HG03135 (cell line): ENCODE measurements around the gene STK36.

ENCODE experiments used
- ATAC-seq: cut with Tn5 transposase; IDR thresholded peaks from one replicate; pipeline ENCODE4 v1.9.1; 2021; ENCODE audit warnings: mild to moderate bottlenecking, moderate library complexity; ENCODE audit not compliant: unreplicated experiment

Gene STK36

GRCh38 chr2:218713922-218714321, 42.0 kb downstream of the STK36 start:
- ATAC-seq, result no peak

GRCh38 chr2:218716070-218716469, 44.2 kb downstream of the STK36 start:
- no peak for ATAC-seq

GRCh38 chr2:218717262-218717661, 45.4 kb downstream of the STK36 start:
- ATAC-seq, result no peak

GRCh38 chr2:218718058-218718457, 46.2 kb downstream of the STK36 start:
- ATAC-seq, result no peak

GRCh38 chr2:218719457-218719856, 47.6 kb downstream of the STK36 start:
- ATAC-seq, result no peak

- no peak for ATAC-seq
These were observed 48.5 kb downstream of the STK36 start for GRCh38 chr2:218720048-218721041.

- no peak for ATAC-seq
These were observed 49.6 kb downstream of the STK36 start for GRCh38 chr2:218721488-218721887.

- ATAC-seq, result no peak
These were observed 50.0 kb downstream of the STK36 start for GRCh38 chr2:218721934-218722333.

- no peak for ATAC-seq
These were observed 50.5 kb downstream of the STK36 start for GRCh38 chr2:218722419-218722818.

- no peak for ATAC-seq
These were observed 51.2 kb downstream of the STK36 start for GRCh38 chr2:218722876-218723785.

- ATAC-seq, result no peak
These were observed 54.2 kb downstream of the STK36 start for GRCh38 chr2:218726004-218726574.

- ATAC-seq, result no peak
These were observed 55.7 kb downstream of the STK36 start for GRCh38 chr2:218727502-218728165.

GRCh38 chr2:218729640-218730039, 57.8 kb downstream of the STK36 start:
- ATAC-seq, result no peak

- ATAC-seq, result no peak
These were observed 60.3 kb downstream of the STK36 start for GRCh38 chr2:218732052-218732760.

GRCh38 chr2:218732761-218733158, 60.9 kb downstream of the STK36 start:
- ATAC-seq, result no peak

- no peak for ATAC-seq
These were observed 61.5 kb downstream of the STK36 start for GRCh38 chr2:218733171-218734021.

- no peak for ATAC-seq
These were observed 62.5 kb downstream of the STK36 start for GRCh38 chr2:218734190-218734975.

- no peak for ATAC-seq
These were observed 64.6 kb downstream of the STK36 start for GRCh38 chr2:218736531-218736930.
